GM10266 (cell line): ENCODE measurements around the gene ZFP90.

ENCODE experiments used
- DNase-seq: peaks from one replicate; pipeline ENCODE4 v3.0.0; 2012; ENCODE audit errors: extremely low spot score
- CTCF ChIP-seq: IDR thresholded peaks from 2 replicates; pipeline ENCODE4 v1.5.1; 2012; ENCODE audit warnings: mild to moderate bottlenecking, low read depth; ENCODE audit not compliant: control insufficient read depth, insufficient read depth; ENCODE audit errors: missing control alignments

ZFP90 gene

GRCh38 chr16:68519225-68519745 is 19.8 kb upstream of the ZFP90 start:
- no peak for TF ChIP-seq CTCF
- no peak for DNase-seq

- TF ChIP-seq CTCF: peak; percentile 95
- DNase-seq: peak; percentile 96
Measured at GRCh38 chr16:68520649-68521086, 18.4 kb upstream of the ZFP90 start.

- DNase-seq: no peak
- no peak for TF ChIP-seq CTCF
Measured at GRCh38 chr16:68524069-68524820, 14.8 kb upstream of the ZFP90 start.

GRCh38 chr16:68526143-68526781 is 12.8 kb upstream of the ZFP90 start:
- TF ChIP-seq CTCF: no peak
- no peak for DNase-seq

GRCh38 chr16:68526782-68527145 is 12.3 kb upstream of the ZFP90 start:
- no peak for TF ChIP-seq CTCF
- DNase-seq: no peak

GRCh38 chr16:68528233-68528632 is 10.9 kb upstream of the ZFP90 start:
- no peak for DNase-seq
- no peak for TF ChIP-seq CTCF

GRCh38 chr16:68528686-68529379 is 10.3 kb upstream of the ZFP90 start:
- peak; percentile 95 for DNase-seq
- peak; percentile 99 for TF ChIP-seq CTCF
